H1 (cell line): ENCODE data around the gene KMT2E. TPM values are rescaled to one million over a fixed set of nuclear protein-coding genes. Genes with fewer than 3 reads are reported as not detected.

Source experiments
- CTCF ChIA-PET: fragments of 300-600 bp; sonication (Branson Sonifier 250); formaldehyde crosslinking; loops from one replicate; lab custom pipeline; 2021; ENCODE audit not compliant: partially characterized antibody; lab: Charles Lee
- POLR2A ChIA-PET: fragments of 300-600 bp; sonication (Branson Sonifier 250); formaldehyde crosslinking; loops from one replicate; lab custom pipeline; 2021; ENCODE audit warnings: inconsistent platforms; ENCODE audit not compliant: partially characterized antibody; lab: Charles Lee
- DNase-seq, 2 experiments: peaks; one replicate each; pipeline versions ENCODE4 v3.0.0 to v3.0.0-alpha.2; 2010 to 2022; ENCODE audit warnings: low spot score in 2 of 2, low read depth in 1 of 2, mixed read lengths in 1 of 2
- FAIRE-seq: peaks from 2 replicates; lab custom pipeline; 2011; peaks lifted over from hg19 to GRCh38; lab: Jason Lieb, UNC
- H2AFZ ChIP-seq: 2 replicates; pipeline ENCODE4 v1.8.1; 2012; ENCODE audit warnings: low read length, inconsistent platforms
- H2AK5ac ChIP-seq: 2 replicates; pipeline ENCODE4 v1.6.1; 2013; ENCODE audit warnings: low read depth, low read length
- H2BK120ac ChIP-seq: replicated peaks from 2 replicates; pipeline ENCODE3; 2013; ENCODE audit warnings: low read depth, low read length, inconsistent platforms
- H2BK12ac ChIP-seq: 2 replicates; pipeline ENCODE4 v1.6.1; 2013; ENCODE audit warnings: low read depth, low read length
- H2BK15ac ChIP-seq: 2 replicates; pipeline ENCODE4 v1.6.1; 2013; ENCODE audit warnings: low read length
- H2BK20ac ChIP-seq: 2 replicates; pipeline ENCODE4 v1.6.1; 2013; ENCODE audit warnings: low read length
- H2BK5ac ChIP-seq: 2 replicates; pipeline ENCODE4 v1.6.1; 2013; ENCODE audit warnings: low read depth, low read length
- H3K14ac ChIP-seq: 2 replicates; pipeline ENCODE4 v1.6.1; 2013; ENCODE audit warnings: inconsistent platforms; ENCODE audit not compliant: insufficient read length
- H3K18ac ChIP-seq: 2 replicates; pipeline ENCODE4 v1.6.1; 2013; ENCODE audit warnings: low read length; ENCODE audit errors: extremely low read depth
- H3K23ac ChIP-seq: 2 replicates; pipeline ENCODE4 v1.6.1; 2013; ENCODE audit warnings: inconsistent platforms; ENCODE audit not compliant: insufficient read length
- H3K23me2 ChIP-seq: 2 replicates; pipeline ENCODE4 v1.6.1; 2013; ENCODE audit warnings: low read depth, low read length
- H3K27ac ChIP-seq: 2 replicates; pipeline ENCODE4 v1.6.1; 2011; ENCODE audit warnings: low read depth, low read length, inconsistent platforms
- H3K27me3 ChIP-seq, 4 experiments: replicated peaks in 1 of 4; 1 replicate in 1 of 4; 2 replicates in 3 of 4; pipeline versions ENCODE4 v1.6.1 to v1.8.1; 2011 to 2013; ENCODE audit warnings: low read length in 3 of 4, mild to moderate bottlenecking in 3 of 4, inconsistent platforms in 2 of 4, mixed read lengths in 2 of 4, moderate library complexity in 1 of 4; ENCODE audit not compliant: control insufficient read depth in 3 of 4, insufficient read depth in 3 of 4; ENCODE audit errors: extremely low read depth in 1 of 4
- H3K36me3 ChIP-seq, 4 experiments: 2 replicates each; pipeline versions ENCODE4 v1.6.1 to v1.8.1; 2011 to 2013; ENCODE audit warnings: mild to moderate bottlenecking in 4 of 4, low read length in 3 of 4, moderate library complexity in 2 of 4, control low read depth in 1 of 4, inconsistent platforms in 1 of 4; ENCODE audit not compliant: insufficient read depth in 4 of 4, control insufficient read depth in 2 of 4
- H3K4ac ChIP-seq: replicated peaks from 2 replicates; pipeline ENCODE3; 2013; ENCODE audit warnings: low read length, low read depth, mixed read lengths, inconsistent platforms; ENCODE audit not compliant: insufficient read length
- H3K4me1 ChIP-seq, 4 experiments: replicated peaks in 1 of 4; 1 replicate in 1 of 4; 2 replicates in 3 of 4; pipeline versions ENCODE4 v1.6.1 to v1.8.1; 2011 to 2013; ENCODE audit warnings: low read length in 3 of 4, inconsistent platforms in 2 of 4, mixed read lengths in 1 of 4; ENCODE audit not compliant: insufficient read depth in 4 of 4, control insufficient read depth in 3 of 4
- H3K4me2 ChIP-seq, 2 experiments: 2 replicates each; pipeline versions ENCODE4 v1.6.1 to v1.8.1; 2011 to 2013; ENCODE audit warnings: low read depth in 2 of 2, low read length in 2 of 2, control low read depth in 1 of 2, inconsistent platforms in 1 of 2, mild to moderate bottlenecking in 1 of 2; ENCODE audit not compliant: insufficient read depth in 1 of 2
- H3K4me3 ChIP-seq, 4 experiments: fragments of 200-600, 300-600 bp in 1 of 4; sonication (generic), shearing (Covaris generic), sonication (Bioruptor Twin) in 1 of 4; 2 replicates each; pipeline versions ENCODE4 v1.5.1 to v1.8.1; 2011 to 2016; ENCODE audit warnings: low read length in 4 of 4, low read depth in 3 of 4, control low read depth in 2 of 4, inconsistent platforms in 2 of 4, mild to moderate bottlenecking in 2 of 4, mixed read lengths in 1 of 4, moderate library complexity in 1 of 4; ENCODE audit not compliant: insufficient read depth in 2 of 4; ENCODE audit errors: extremely low read depth in 1 of 4
- H3K56ac ChIP-seq: replicated peaks from 2 replicates; pipeline ENCODE3; 2013; ENCODE audit warnings: low read depth, mild to moderate bottlenecking, mixed read lengths, low read length, inconsistent platforms; ENCODE audit not compliant: insufficient read length
- H3K79me1 ChIP-seq: 2 replicates; pipeline ENCODE4 v1.6.1; 2013; ENCODE audit warnings: low read depth, low read length, control low read depth
- H3K79me2 ChIP-seq, 2 experiments: 2 replicates each; pipeline versions ENCODE4 v1.6.1 to v1.8.1; 2012 to 2013; ENCODE audit warnings: low read length in 2 of 2, mild to moderate bottlenecking in 2 of 2, inconsistent platforms in 1 of 2; ENCODE audit not compliant: insufficient read depth in 2 of 2, control insufficient read depth in 1 of 2
- H3K9ac ChIP-seq, 4 experiments: replicated peaks in 1 of 4; 1 replicate in 1 of 4; 2 replicates in 3 of 4; pipeline versions ENCODE4 v1.6.1 to v1.8.1; 2011 to 2013; ENCODE audit warnings: low read depth in 3 of 4, low read length in 3 of 4, control low read depth in 2 of 4, mild to moderate bottlenecking in 2 of 4, moderate library complexity in 2 of 4, inconsistent platforms in 1 of 4; ENCODE audit errors: extremely low read depth in 1 of 4
- H3K9me3 ChIP-seq, 2 experiments: 2 replicates each; pipeline versions ENCODE4 v1.6.1 to v1.8.1; 2012 to 2013; ENCODE audit warnings: mild to moderate bottlenecking in 2 of 2, moderate library complexity in 2 of 2, control low read depth in 1 of 2, inconsistent platforms in 1 of 2, low read depth in 1 of 2, low read length in 1 of 2, mixed read lengths in 1 of 2; ENCODE audit not compliant: insufficient read depth in 2 of 2
- H4K20me1 ChIP-seq, 2 experiments: replicated peaks in 1 of 2; 2 replicates each; pipeline versions ENCODE3 to v1.8.1; 2011 to 2013; ENCODE audit warnings: inconsistent platforms in 2 of 2, low read length in 2 of 2, mild to moderate bottlenecking in 1 of 2; ENCODE audit not compliant: insufficient read depth in 2 of 2, control insufficient read depth in 1 of 2
- H4K5ac ChIP-seq: 2 replicates; pipeline ENCODE4 v1.6.1; 2013; ENCODE audit warnings: low read length, low read depth, mixed read lengths, inconsistent platforms; ENCODE audit not compliant: insufficient read length
- H4K8ac ChIP-seq: 2 replicates; pipeline ENCODE4 v1.8.0; 2013; ENCODE audit warnings: mild to moderate bottlenecking, moderate library complexity, low read length, inconsistent platforms; ENCODE audit not compliant: insufficient read depth; ENCODE audit errors: extremely low read depth
- H4K91ac ChIP-seq: replicated peaks from 2 replicates; pipeline ENCODE3; 2013; ENCODE audit warnings: low read length, mixed read lengths, inconsistent platforms; ENCODE audit not compliant: insufficient read length
- BACH1 ChIP-seq: IDR thresholded peaks from 2 replicates; pipeline ENCODE4 v1.6.1; 2012; ENCODE audit warnings: low read length, improper control_type of control experiment
- CHD2 ChIP-seq: IDR thresholded peaks from 2 replicates; pipeline ENCODE4 v1.6.1; 2012; ENCODE audit warnings: low read length, improper control_type of control experiment
- RFX5 ChIP-seq: IDR thresholded peaks from 2 replicates; pipeline ENCODE4 v1.6.1; 2011; ENCODE audit warnings: low read depth, low read length, improper control_type of control experiment, borderline replicate concordance
- RXRA ChIP-seq: IDR thresholded peaks from 2 replicates; pipeline ENCODE4 v1.6.1; 2011; ENCODE audit warnings: low read depth, mild to moderate bottlenecking, low read length, moderate library complexity; ENCODE audit not compliant: insufficient read depth
- SAP30 ChIP-seq: fragments of 300-600 bp; sonication (generic); IDR thresholded peaks from 2 replicates; pipeline ENCODE4 v1.7.1; 2012; ENCODE audit warnings: low read length, moderate library complexity, mild to moderate bottlenecking, inconsistent platforms; ENCODE audit not compliant: insufficient read depth, insufficient replicate concordance
- TCF12 ChIP-seq: IDR thresholded peaks from 2 replicates; pipeline ENCODE4 v1.6.1; 2011; ENCODE audit warnings: low read depth, mild to moderate bottlenecking, low read length
- WGBS, 2 experiments: shearing (Covaris generic) in 1 of 2; methylation state at CpG; one replicate each; pipeline versions ENCODE4 v1.1.6 to v1.1.7; 2013 to 2015; ENCODE audit warnings: low lambda C conversion rate in 2 of 2, mixed read lengths in 2 of 2, inconsistent platforms in 1 of 2, low coverage in 1 of 2, missing lambda C conversion rate in 1 of 2; ENCODE audit not compliant: insufficient replicate concordance in 2 of 2, insufficient coverage in 1 of 2, insufficient read length in 1 of 2; ENCODE audit errors: extremely low coverage in 1 of 2, missing lambda C conversion rate in 1 of 2; 5-methylcytosine and 5-hydroxymethylcytosine counted together
- polyA plus RNA-seq, 7 experiments: library from polyadenylated mRNA; depleted of rRNA in 3 of 7; stranded (reverse) in 5 of 7; unstranded in 2 of 7; fragments of >200 nt in 5 of 7; fragments of 200-250 nt in 2 of 7; gene quantifications; 1 replicate in 5 of 7; 2 replicates in 1 of 7; 4 replicates in 1 of 7; pipeline versions ENCODE4 v1.2.1 to v1.2.3, GENCODE V29; 2011 to 2013; ENCODE audit warnings: missing spikeins in 2 of 7, mixed read lengths in 2 of 7
- total RNA-seq: library from RNA; stranded (reverse); fragmentation: NEBNext Ultra II Directional; extraction: Animal tissue kit (Norgen Biotek cat#: 25700); gene quantifications from 2 replicates; pipeline ENCODE4 v1.2.1, GENCODE V29; 2021
- TF ChIP-seq, protein P1 (sequence below): IDR thresholded peaks from 2 replicates; pipeline ENCODE4 v1.6.1; 2012; ENCODE audit warnings: inconsistent platforms

KMT2E gene
- total and polyA plus RNA-seq, 2 of the 8 experiments (the other 6 are each of a cell fraction or from before 2014, with no cell fraction given) = 10.9 to 45.0 TPM

DNA sequence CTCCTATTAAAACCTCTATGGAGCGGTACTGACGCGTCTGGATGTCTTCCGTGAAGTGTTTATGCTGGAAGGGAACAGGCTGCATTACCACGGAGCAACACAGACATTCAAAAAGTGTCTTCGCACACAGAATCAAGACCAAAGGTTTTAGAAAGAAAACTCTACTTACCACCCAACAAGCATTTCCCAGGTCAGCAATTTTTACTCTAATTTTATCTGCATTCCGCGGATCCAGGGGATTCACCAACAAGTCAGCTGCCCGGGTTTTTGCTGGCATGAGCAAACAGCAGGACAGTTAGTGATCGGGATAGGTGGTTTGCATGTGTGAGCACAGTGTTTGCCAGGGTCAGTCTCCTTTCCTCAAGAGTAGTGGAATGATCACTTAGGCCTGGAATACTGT is 118.8 kb downstream of the KMT2E start:
- H3K27me3 ChIP-seq = no peaks in the 10 kb centered on the region
- no peaks in the 10 kb centered on the region for H3K23me2 ChIP-seq
- no peak overlapping the region for H3K4me3 ChIP-seq
- H3K23ac ChIP-seq = no peak overlapping the region
- POLR2A ChIA-PET = no interaction called here
- H3K4ac ChIP-seq = no peak overlapping the region
- H3K14ac ChIP-seq = no peak overlapping the region
- no peak overlapping the region for H2BK20ac ChIP-seq
- no peak overlapping the region for H4K5ac ChIP-seq
- no peak for TF ChIP-seq CHD2
- TF ChIP-seq, protein P1, sequence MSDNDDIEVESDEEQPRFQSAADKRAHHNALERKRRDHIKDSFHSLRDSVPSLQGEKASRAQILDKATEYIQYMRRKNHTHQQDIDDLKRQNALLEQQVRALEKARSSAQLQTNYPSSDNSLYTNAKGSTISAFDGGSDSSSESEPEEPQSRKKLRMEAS = no peak
- TF ChIP-seq SAP30 = no peak
- TF ChIP-seq BACH1 = no peak
- TF ChIP-seq TCF12 = no peak
- no peak for TF ChIP-seq RXRA
- TF ChIP-seq RFX5 = no peak
- H2BK120ac ChIP-seq = no peak overlapping the region
- H3K56ac ChIP-seq = no peak overlapping the region
- no peak overlapping the region for H2BK5ac ChIP-seq
- H3K18ac ChIP-seq = no peak overlapping the region
- H3K36me3 ChIP-seq = no peaks in the 10 kb centered on the region; a peak in 2 of 8 replicates
- CTCF ChIA-PET = no interaction called here
- H2AFZ ChIP-seq = no peak overlapping the region
- no peak overlapping the region for H4K91ac ChIP-seq
- H3K79me1 ChIP-seq = no peaks in the 10 kb centered on the region; the same call in 1 of the 2 replicates
- no peaks in the 10 kb centered on the region for H3K9me3 ChIP-seq
- H4K8ac ChIP-seq = no peak overlapping the region
- H2BK12ac ChIP-seq = no peak overlapping the region
- no peaks in the 10 kb centered on the region for H3K79me2 ChIP-seq
- no peaks in the 10 kb centered on the region for H3K4me1 ChIP-seq
- H3K27ac ChIP-seq = no peak overlapping the region
- WGBS, 2 experiments = 90% methylated on average over 10 of the region's 10 CpGs; no CpG with 5 or more reads in 1 of the 2 experiments
- FAIRE-seq (no peak), DNase-seq (no peak)
- peaks cover 0 to 1% of the 10 kb centered on the region in 2 experiments for H4K20me1 ChIP-seq
- H2BK15ac ChIP-seq = no peak overlapping the region
- no peak overlapping the region for H3K4me2 ChIP-seq
- no peak overlapping the region for H2AK5ac ChIP-seq
- no peak overlapping the region for H3K9ac ChIP-seq
